GM12892 (cell line): ENCODE measurements around the gene LHFPL2.

Experiments used
- POLR2A ChIP-seq: IDR thresholded peaks from 2 replicates; pipeline ENCODE4 v1.6.1; 2011; ENCODE audit warnings: low read depth, low read length, control low read depth
- POLR2AphosphoS5 ChIP-seq: IDR thresholded peaks from 2 replicates; pipeline ENCODE4 v1.6.1; 2011; ENCODE audit warnings: low read depth, low read length, control low read depth
- TAF1 ChIP-seq: IDR thresholded peaks from 2 replicates; pipeline ENCODE4 v1.6.1; 2011; ENCODE audit warnings: low read depth, mild to moderate bottlenecking, control low read depth, low read length, borderline replicate concordance

- no peak for TF ChIP-seq POLR2AphosphoS5
- TF ChIP-seq POLR2A: no peak
- no peak for TF ChIP-seq TAF1
Observed at GRCh38 chr5:78661044-78661443, 12.5 kb upstream of the LHFPL2 start.
